Measurements from ENCODE around the gene PTPDC1.

The PTPDC1 gene

DNA sequence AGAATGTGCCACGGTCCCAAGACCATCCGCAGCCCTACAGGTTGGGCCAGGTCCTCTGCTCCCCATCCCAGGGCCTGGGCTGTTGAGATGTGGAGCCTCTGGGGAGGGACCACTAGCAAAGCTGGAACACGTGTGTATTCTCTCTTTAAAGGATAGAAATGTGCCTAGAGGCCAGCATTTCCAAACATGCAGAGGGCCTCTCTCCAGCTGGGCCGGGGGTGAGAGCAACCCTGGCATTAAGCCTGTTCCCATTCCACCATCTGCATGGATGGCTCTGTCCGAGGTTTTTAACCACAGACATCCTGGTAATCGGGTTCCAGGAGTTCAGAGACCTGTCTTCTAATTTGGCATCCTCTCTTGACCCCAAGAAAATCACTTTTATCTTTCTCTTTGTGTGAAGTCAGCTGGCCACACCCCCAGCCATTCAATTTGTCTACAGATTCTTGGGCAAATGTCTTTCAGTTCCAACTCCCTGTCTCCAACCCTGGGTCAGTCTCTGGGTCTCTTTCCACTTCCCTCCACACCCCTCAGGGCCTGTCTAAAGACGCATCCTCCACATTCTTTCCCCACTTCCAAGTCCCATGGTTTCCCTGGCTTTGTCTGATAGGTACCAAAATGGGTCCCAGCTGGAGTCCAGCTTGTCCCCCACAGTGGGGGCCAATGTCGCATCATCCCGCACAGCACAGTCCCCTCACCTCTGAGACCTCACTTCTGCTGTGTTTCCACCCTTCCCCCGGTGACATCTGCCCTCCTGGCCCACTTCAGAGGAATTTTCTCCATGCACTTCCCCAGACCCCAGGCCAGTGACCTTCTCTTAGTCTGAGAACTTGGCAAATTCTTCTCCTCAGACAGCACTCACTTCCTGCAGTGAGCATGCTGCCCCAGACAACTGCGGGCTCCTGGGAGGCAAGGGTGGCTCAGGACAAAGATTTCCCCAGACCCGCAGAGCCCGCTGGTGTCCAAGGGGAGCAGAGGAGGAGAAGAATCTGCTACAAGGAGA, 56.8 kb downstream of the PTPDC1 start:
- DNase-seq (ENCODE audit: low read depth): no peak

DNA sequence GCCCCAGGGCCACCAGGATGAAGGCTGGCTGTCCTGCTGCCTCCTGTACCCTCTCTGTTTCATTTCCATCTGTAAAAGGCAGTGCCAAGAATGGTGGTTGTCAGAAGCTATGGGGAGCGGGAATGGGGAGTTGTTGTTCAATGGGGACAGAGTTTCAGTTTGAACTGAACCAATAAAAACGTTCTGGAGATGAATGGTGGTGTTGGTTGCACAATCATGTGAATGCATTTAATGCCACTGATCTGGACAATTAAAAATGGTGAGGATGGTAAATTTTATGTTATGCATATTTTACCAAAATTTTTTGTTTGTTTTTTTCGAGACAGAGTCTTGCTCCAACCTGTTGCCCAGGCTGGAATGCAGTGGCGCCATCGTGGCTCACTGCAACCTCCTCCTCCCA, 58.1 kb downstream of the PTPDC1 start:
- DNase-seq (ENCODE audit: low read depth): no peak

DNA sequence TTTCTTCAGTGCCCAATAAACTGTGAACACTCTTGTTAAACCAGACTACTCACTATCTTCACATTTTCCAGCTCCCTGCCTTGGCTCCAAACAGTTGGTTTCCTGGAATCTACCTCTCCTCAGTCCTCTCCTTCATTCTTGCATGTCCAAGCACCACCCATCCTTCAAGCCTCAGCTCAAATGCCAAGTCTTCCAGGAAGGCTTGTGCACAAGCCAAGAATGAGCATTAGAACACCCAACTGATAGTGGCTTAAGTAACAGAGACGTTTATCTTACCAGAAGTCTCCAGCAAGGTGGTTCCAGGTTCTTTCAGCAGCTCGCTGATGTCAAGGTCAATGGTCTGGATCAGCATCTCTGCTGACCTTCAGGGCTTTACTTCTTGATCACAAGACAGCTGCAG, 60.1 kb downstream of the PTPDC1 start:
- no peak for DNase-seq (ENCODE audit: low read depth)

DNA sequence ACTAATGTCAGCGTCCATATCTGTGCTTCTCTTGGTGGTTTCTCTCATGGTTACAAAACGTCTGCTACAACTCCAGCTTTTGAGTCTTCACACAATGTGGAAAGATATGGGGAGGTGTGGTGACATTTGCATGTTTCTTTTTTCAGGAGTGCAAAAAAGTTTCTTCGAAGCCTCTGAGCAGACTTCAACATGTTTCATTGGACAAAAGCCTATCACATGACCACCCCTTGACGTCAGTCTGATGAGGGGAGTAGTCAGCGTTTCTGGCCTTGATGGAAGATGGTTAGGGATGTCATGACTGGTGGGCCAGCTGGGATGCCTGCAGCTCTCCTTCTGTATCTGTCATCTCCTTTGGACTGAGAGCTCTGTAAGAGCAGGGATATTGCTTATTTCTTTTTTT, 61.4 kb downstream of the PTPDC1 start:
- DNase-seq (ENCODE audit: low read depth): no peak

DNA sequence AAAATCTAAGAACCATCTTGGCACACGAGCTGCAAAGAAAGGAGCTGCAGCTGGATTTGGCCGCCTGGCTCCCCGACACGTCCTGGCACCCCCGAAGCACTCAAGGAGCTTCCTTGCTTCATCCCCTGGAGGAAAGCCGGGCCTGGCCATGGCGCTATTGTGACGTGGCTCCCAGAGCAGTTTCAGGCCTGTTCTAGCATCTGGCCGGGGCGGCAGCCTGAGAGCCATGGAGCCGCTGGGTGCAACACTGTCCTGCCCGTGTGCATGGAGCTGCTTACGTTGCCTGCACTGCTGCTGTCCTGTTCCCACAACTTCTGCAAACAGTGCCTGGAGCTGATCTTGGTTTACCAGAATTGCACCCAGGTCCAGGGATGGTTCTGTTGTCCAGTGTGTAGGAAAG, 63.5 kb downstream of the PTPDC1 start:
- DNase-seq (ENCODE audit: low read depth): no peak

DNA sequence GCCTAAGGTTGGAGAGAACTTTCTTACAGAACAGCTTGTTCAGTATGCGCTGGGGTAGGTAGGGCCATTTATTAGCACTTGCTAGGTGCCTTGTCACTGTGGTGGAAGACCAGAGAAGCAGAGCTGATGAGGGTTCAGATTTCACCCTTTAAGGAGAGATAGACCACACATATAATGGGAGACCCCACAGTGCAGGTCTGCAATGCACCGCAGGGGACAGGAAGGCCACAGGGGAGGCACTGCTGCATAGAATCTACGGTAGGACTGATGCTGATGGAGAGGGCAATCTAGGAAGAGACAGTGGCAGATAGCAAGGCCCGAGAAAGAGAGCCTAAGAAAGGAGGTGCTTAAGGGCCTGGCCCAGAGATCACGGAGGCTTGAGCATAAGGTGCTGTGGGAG, 64.2 kb downstream of the PTPDC1 start:
- no peak for DNase-seq (ENCODE audit: low read depth)

DNA sequence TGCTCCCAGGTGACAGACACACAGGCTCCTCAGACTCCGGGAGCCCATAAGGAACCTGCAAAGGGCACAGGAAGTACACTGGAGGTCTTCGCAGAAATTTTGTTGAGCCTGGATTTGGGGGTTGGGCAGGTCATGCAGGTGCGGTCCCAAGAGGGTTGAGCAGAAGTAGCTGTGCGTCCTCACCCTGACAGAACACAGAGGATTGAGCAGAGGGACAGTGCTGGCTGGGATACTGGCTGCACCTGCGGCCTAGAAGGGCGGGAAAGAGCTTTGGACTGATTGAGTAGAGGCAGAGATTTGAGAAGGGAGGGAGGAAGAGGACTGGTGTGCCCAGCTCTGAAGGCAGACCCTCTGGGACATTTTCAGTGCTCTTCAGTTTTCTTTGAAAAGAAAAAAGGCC, 65.4 kb downstream of the PTPDC1 start:
- DNase-seq (ENCODE audit: low read depth): no peak

DNA sequence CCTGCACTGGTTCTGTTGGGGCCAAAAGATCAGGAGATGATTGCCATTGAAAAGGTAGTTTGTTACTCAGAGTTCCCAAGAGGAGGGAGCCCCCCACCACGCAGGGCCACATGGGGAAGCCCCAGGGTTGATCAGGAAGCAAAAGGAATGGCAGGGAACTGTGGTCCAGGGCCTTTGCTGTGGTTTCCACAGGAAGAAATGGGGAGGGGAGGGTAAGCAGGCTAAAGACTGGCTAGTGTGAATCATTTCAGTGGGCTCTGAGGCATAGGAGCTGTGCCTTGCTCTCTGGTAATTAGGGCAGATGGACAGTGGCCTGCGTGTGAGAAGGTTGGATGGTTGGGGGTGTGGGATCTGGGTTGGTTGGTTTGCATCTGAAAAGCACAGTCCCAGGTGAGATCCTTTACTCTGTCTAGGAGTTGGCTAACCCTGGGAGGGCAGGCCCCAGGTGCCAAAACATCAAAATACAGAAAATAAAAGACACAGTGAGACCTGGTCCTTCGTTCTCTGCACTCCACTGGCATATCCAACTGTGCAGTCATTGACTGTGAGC, 66.1 kb downstream of the PTPDC1 start:
- no peak for DNase-seq (ENCODE audit: low read depth)

DNA sequence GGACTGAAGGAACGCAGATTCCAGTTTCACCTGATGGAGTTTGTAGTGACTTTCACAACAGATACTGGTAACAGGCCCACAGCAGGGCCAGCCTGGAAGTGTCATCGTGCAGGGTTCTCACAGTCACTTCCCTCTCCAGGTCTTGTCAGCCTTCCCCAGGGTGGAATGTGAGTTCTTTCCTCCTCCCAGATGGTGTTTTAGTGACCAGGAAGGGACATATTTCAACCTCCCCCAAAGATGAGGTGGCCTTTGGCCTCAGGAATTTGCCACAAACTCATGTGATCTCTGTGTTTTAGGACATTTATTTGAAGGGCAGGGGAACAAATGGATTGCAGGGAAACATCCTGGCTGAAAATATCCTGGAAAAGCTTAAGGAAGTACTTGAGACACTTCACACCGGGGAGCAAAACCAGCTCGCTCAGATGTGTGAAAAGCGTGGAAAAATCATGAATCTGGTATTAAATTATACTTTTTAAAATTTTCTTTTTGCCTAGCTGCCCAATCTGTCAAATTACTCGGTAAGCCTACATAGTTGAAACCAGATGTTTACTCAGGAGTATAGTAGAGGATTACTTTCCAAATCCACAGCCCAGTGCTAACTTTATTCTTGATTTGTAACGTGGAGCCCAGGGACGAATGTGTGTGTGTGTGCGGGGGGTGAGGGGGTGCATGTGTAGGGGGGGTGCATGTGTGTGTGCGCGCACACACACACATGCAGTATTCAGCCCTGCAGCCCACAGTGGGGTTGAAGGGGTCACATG, 66.8 kb downstream of the PTPDC1 start:
- DNase-seq (ENCODE audit: low read depth): no peak

DNA sequence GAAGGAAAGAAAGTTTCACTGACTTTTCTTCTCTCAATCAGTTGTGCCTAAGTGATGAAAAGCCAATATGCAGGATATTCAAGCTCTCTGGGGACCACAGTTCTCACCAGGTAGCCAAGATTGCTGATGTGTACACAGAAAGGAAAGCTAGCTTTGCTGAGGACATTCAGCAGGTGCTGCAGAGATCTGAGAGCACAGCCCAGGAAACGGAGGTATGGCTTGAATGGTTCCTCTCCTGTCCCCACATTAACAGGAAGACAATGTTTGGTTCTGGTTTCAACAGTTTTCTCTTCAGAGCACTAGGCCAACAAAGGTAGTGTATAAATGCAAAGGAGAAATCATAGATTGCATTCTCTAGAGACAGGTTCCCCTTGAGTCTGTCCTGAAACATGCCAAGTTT, 69.6 kb downstream of the PTPDC1 start:
- DNase-seq (ENCODE audit: low read depth): no peak

DNA sequence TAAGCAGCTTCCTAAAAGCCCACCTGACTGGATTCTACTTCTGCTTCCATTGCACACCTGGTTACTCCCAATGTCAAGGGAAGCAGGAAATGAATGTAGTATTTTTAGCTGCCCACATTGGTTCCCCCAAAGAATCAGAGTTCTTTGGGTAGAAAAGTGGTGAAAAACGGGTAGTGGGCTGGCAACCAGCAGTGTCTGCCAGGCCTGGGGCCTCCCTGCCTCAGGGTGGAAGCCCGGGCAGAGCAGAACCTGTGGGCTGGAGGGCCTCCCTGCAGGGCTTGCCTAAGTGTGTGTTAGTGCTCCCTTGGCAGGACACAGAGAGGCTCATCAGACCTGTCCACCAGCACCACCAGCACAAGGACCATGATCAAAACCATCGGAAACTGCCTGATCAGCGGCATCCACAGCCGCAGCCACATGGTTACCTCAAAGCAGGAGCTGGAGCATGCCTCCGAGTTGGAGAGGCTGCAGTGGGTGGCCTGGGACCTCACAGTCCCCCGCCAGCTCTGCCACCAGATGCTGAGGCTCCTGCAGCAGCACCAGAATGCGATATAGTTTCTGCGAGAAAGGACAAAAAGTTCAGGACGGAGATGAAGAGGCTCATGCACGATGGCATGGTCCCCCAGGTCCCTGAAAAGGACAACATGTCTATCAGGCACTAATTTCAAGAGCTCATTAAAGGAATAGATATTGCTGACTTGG, 72.2 kb downstream of the PTPDC1 start:
- DNase-seq (ENCODE audit: low read depth): no peak

DNA sequence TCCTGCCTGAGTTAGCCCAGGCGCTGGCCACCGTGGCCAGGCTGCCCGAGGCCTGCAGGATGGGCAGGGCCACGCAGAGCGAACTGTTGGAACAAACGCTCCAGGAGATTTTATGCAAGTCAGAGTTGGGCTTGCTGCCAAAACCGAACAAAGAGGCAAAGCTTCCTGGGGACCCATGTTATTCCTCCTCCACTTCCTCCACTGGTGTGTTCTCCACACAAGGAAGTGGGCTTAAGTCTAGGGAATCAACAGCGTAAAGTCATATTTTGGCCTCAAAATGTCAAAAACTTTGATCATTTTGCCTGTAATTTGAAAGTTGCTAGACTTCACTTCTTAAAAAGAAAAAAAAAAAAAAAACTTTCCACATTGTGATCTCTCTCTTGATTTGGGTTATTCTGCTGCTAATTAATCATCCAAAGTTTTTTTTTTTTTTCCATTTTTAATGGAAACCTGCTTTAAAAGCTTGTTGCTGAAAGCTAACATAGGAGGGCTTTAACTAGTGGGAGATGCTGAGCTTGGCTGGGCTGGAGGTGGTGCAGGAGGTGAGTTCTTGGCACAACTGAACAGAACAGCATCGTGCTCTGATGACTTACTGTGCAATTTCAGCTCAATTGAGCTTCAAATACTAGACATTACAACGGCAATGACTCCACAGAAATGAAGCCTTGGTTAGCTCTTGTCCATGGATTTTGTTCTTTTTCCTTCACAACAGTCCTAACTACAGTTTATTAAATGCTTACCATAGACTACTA, 73.0 kb downstream of the PTPDC1 start:
- peak; percentile 37 for DNase-seq (ENCODE audit: low read depth)
